HG02943 (cell line): ENCODE data around the gene UACA.

Experiments used
- ATAC-seq: cut with Tn5 transposase; IDR thresholded peaks from one replicate; pipeline ENCODE4 v1.9.1; 2021; ENCODE audit warnings: mild to moderate bottlenecking, low read depth, moderate library complexity; ENCODE audit not compliant: unreplicated experiment

The UACA gene

GRCh38 chr15:70788114-70789049 is 25.0 kb upstream of the UACA start:
- no peak for ATAC-seq

DNA sequence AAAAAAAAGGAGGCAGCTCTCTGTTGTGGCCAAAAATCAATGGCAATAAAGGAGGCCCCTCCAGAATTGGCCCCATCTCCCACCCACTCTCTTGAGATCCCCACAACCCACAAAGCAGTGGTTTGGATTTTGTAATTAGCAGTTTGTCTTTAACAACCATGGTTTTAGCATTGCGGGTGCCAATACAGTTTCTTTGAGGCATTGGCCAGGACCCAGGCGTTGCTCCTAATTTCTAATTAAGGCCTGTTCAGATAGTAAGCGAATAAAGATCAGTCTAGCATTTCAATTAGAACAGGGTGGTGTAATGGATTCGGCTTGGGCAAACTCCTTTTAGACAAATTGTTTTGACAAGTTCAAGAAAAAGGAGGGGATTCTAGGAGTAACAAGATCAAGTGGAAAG is 23.6 kb upstream of the UACA start:
- ATAC-seq: no peak

DNA sequence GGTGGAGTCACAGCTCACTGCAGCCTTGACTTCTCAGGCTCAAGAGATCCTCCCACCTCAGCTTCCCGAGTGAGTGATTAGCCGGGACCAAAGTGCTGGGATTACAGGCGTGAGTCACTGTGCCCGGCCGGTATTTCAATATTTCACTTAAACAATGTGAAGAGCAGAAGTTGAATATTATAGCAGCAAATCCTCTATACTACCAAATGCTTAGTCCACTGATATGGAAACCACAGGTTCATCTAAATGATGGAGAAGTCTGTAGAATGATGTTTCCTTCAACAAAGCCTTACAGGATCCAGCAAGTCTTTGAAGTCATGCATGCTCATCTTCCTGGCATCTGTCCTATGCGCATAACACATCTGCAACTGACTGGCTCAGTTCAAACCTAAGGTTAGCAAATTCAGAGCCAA is 20.3 kb upstream of the UACA start:
- no peak for ATAC-seq

DNA sequence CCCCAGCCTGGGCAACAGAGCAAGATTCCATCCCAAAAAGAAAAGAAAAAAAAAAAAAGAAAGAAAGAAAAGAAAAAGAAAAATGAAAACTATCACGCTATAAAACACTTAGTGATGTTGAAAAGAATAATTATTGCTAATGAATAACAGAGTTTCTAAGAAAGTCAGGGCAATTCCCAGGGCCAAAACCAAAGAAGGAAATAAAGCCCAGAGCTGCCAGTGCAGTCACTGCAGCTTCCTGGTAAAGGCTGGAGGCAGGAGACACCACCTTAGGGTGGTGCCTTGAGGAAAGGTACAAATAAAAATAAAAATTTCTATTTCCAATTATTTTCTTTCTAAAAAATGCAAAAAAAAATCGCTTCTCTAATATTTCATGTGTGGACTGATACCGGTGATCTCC is 19.7 kb upstream of the UACA start:
- ATAC-seq: no peak

GRCh38 chr15:70781236-70781635 is 17.9 kb upstream of the UACA start:
- ATAC-seq: no peak

GRCh38 chr15:70778258-70779076 is 15.1 kb upstream of the UACA start:
- no peak for ATAC-seq

DNA sequence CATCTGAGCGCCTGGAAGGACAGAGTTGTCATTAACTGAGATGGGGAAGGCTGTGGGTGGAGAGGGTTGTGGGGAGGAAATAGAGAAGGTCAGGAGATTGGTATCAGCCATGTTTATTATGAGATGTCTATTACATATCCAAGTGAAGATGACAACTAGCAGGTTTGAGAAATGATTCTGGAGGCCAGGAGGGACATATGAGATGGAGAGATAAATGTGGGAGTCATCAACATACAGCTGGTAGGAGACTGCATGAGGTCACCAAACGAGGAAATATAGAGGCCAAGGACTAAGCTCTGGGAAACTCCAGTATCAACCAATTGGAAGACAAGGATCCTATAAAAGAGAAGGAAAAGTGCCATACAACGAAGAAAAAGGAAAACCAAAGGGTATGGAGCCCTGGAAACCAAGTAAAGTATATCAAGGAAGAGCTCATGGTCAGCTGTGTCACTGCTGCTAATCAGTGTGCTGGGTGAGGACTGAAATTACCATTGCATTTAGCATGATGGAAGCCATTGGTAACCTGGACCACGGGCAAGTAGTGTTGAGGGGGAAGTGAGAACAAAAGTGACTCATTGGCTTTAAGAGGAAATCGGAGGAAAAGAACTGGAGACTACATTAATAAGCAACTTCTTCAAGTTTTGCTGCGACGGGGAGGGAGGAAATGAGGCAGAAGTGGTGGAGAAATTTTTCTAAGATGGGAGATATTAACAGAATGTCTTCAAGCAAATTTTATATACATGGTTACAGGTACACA is 14.0 kb upstream of the UACA start:
- ATAC-seq: no peak

DNA sequence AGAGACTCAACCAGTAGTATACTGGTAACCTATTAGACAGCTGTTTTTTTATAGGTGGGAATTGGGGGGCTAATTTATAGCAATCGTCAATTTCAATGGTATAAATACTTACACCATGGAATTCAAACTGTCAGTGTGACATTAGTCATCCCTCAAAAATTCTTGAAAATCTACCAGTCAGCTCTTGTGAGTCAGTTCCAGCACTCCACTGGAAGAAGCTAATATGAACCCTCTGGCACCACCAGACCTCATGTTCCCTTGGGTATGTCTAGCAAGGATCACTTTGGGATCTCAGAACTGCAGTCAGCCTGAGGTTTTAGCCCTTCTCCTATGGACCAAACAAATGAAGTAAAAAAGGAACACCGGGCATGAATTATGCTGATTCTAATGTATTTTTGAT is 11.8 kb upstream of the UACA start:
- no peak for ATAC-seq

DNA sequence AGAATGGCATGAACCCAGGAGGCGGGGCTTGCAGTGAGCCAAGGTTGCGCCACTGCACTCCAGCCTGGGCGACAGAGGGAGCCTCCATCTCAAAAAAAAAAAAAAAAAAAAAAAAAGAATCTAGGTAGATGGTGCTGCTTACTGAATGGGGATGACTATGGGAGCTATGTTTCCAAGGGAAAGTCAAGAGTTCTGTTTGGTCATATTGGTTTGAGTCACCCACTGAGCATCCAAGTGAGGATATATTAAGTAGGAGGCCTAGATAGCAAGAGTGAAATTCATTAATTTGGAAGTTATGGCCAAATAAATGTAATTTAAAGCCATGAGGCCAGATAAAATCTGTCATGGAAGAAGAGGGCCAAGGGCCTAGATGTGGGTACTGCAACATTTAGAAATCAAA is 9.0 kb upstream of the UACA start:
- no peak for ATAC-seq

- ATAC-seq: no peak
These were observed 7.5 kb upstream of the UACA start for GRCh38 chr15:70770863-70771262.

GRCh38 chr15:70768257-70768883 is 5.0 kb upstream of the UACA start:
- ATAC-seq: no peak

GRCh38 chr15:70767667-70768066 is 4.3 kb upstream of the UACA start:
- ATAC-seq: no peak

- no peak for ATAC-seq
These were observed 3.2 kb upstream of the UACA start for GRCh38 chr15:70766597-70766996.

DNA sequence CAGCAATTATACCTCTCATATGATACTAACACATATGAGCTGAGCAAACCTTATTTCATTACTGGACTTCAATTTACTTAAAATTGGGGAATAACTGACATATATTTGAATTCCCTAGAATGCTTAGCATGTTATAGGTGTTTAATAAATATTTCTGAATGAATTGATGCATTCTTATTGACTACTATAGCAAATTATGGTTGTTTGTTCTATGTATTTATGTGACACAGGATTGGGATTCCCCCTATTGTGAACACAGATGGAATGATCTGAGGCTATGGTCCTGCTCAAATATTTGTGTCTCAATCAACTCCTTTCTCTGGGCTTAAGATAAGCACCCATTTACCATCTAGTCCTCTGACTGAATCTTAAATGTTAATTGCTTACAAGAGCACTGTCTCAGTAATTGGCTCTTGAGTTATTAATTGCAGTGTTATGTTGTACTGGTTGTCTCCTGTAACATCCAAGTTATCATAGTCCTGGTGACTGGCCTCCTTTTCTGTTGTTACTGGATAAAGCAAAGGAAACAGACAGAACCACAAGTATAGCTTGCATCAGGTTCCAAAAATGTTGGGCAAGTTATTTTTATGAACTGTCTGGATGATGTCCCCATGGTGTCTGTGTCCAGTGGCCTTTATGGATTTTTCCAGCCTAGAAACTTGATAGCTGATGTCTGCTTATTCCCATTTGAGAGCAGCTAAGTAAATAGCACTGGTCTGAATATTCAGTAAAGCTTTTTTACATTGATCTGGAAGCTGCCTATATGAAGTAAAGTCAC is 2.3 kb upstream of the UACA start:
- no peak for ATAC-seq

- no peak for ATAC-seq
These were observed 782 bp upstream of the UACA start for GRCh38 chr15:70763950-70764730.

DNA sequence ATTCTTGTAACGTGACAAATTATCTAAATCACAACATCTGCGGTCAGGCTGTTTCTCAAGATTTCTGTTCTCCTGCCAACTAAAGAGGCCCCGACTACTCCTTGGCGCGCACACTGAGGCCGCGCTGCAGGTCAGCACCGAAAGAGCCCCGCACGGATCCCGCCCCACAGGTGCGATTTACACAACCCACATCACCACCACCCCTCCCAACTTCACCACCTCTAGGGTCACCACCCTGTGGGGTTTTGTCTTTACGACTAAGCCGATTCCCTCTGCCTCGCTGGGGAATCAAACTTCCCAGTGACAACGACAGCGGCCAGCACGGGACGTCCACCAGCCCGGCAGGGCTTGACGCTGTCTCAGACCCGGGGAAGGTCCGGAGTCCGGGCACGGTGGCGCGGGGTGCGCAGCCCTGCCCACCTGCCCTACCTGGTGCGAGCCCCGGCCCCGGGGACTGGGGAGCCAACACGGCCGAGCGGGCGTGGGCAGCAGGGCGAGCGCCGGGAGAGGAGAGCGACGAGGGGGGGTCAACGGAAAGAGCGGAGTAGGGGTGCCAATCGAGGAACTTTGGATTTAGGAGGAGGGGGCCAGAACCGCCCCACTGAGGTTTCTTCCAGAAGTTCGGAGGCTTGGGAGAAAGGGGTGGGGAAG is 764 bp downstream of the UACA start:
- ATAC-seq: peak; percentile 19

DNA sequence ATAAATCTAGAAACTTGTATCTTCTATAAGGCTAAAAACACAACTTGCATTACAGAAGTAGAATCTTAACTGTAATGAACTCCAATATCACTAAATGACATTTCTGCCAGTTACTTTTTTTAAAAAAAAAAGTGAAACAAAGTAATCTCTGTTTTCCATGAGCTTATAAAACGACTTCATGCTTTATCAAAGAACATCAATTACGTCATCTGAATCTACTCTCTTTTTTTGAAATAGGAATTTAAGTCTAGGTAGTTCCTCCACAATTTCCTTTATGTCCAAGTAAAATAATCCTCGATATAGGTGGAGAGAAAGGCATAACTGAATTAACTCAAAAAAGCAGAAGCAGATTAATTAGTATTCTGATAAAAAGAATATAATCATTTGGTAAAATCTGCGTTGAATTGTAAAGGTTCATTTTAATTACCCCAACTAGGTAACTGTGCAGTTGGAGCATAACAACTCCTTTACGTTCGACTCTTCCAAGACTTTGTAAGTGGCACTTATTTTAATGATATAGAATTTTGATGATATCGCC is 1.4 kb downstream of the UACA start:
- ATAC-seq: no peak

GRCh38 chr15:70761046-70761445 is 2.3 kb downstream of the UACA start:
- no peak for ATAC-seq
